ENCODE results near the gene UBASH3A. TPM values are rescaled to one million over a fixed set of nuclear protein-coding genes. Genes with fewer than 3 reads are reported as not detected.

The UBASH3A gene
- total RNA-seq, 1 donor from 2014 or later = not detected

GRCh38 chr21:42393443-42393950 lies 10.2 kb upstream of the UBASH3A start:
- Histone ChIP-seq H3F3A (ENCODE audit: low read depth) (peaks cover 8% of the 10 kb centered on the region), H4K20me1 (ENCODE audit: low read depth) (no peaks in the 10 kb centered on the region), H3K36me3 (no peaks in the 10 kb centered on the region), H3K27me3 (no peaks in the 10 kb centered on the region), H3K9me3 (ENCODE audit: low read depth) (no peaks in the 10 kb centered on the region), H3K4me3 (no peak overlapping the region), H3K27ac (no peak overlapping the region), H3K4me2 (no peak overlapping the region), H2AFZ (replicated peaks) (no peak overlapping the region), H3K4me1 (peaks cover 12% of the 10 kb centered on the region), H3K9ac (no peak overlapping the region), H3K79me2 (ENCODE audit: low read depth) (no peaks in the 10 kb centered on the region)
- no peak for DNase-seq (ENCODE audit: low spot score)
- Mint-ChIP-seq H3K36me3 (no peaks in the 10 kb centered on the region), H3K4me1 (peaks cover 29% of the 10 kb centered on the region), H3K4me3 (no peak overlapping the region), H3K9me3 (no peaks in the 10 kb centered on the region), H3K27me3 (ENCODE audit: insufficient read depth, low read depth) (peaks cover 16% of the 10 kb centered on the region), H3K27ac (no peak overlapping the region)
- no peak for TF ChIP-seq EZH2 (IDR thresholded peaks at IDR 0.05)
- no peak for TF ChIP-seq CTCF (IDR thresholded peaks at IDR 0.05)
- TF ChIP-seq EZH2phosphoT487 (IDR thresholded peaks at IDR 0.05) = no peak

GRCh38 chr21:42395302-42395701 lies 8.4 kb upstream of the UBASH3A start:
- Histone ChIP-seq H3K9me3 (ENCODE audit: low read depth) (no peaks in the 10 kb centered on the region), H4K20me1 (ENCODE audit: low read depth) (no peaks in the 10 kb centered on the region), H3K36me3 (no peaks in the 10 kb centered on the region), H3F3A (ENCODE audit: low read depth) (no peaks in the 10 kb centered on the region), H3K27me3 (no peaks in the 10 kb centered on the region), H3K9ac (no peak overlapping the region), H3K4me2 (no peak overlapping the region), H3K4me3 (no peak overlapping the region), H3K4me1 (peaks cover 5% of the 10 kb centered on the region), H3K79me2 (ENCODE audit: low read depth) (no peaks in the 10 kb centered on the region), H3K27ac (no peak overlapping the region), H2AFZ (replicated peaks) (no peak overlapping the region)
- H3K36me3 Mint-ChIP-seq = no peaks in the 10 kb centered on the region
- H3K9me3 Mint-ChIP-seq = no peaks in the 10 kb centered on the region
- H3K27ac Mint-ChIP-seq = no peak overlapping the region
- TF ChIP-seq CTCF (IDR thresholded peaks at IDR 0.05) (no peak), EZH2phosphoT487 (IDR thresholded peaks at IDR 0.05) (no peak), EZH2 (IDR thresholded peaks at IDR 0.05) (no peak)
- no peak overlapping the region for H3K4me3 Mint-ChIP-seq
- peaks cover 9% of the 10 kb centered on the region for H3K27me3 Mint-ChIP-seq (ENCODE audit: insufficient read depth, low read depth)
- DNase-seq (ENCODE audit: low spot score) = no peak
- peaks cover 22% of the 10 kb centered on the region for H3K4me1 Mint-ChIP-seq

GRCh38 chr21:42395905-42396651 lies 7.6 kb upstream of the UBASH3A start, which contains the start of gene TMPRSS3:
TMPRSS3 (minus strand) TSS chr21:42396052; CDS start chr21:42395417, 635 bp downstream.
- peaks cover 9% of the 10 kb centered on the region for H3K27me3 Mint-ChIP-seq (ENCODE audit: insufficient read depth, low read depth)
- Histone ChIP-seq H4K20me1 (ENCODE audit: low read depth) (no peaks in the 10 kb centered on the region), H3F3A (ENCODE audit: low read depth) (no peaks in the 10 kb centered on the region), H3K27me3 (no peaks in the 10 kb centered on the region), H3K27ac (no peak within 1 kb of the TSS), H3K4me1 (peaks cover 5% of the 10 kb centered on the region), H3K4me3 (no peak within 1 kb of the TSS), H3K79me2 (ENCODE audit: low read depth) (no peaks in the 10 kb centered on the region), H3K9ac (no peak within 1 kb of the TSS), H3K4me2 (no peak within 1 kb of the TSS), H2AFZ (replicated peaks) (no peak within 1 kb of the TSS), H3K36me3 (no peaks in the 10 kb centered on the region), H3K9me3 (ENCODE audit: low read depth) (no peaks in the 10 kb centered on the region)
- H3K4me3 Mint-ChIP-seq = no peak within 1 kb of the TSS
- DNase-seq (ENCODE audit: low spot score) = no peak
- no peak within 1 kb of the TSS for H3K27ac Mint-ChIP-seq
- TF ChIP-seq CTCF (IDR thresholded peaks at IDR 0.05) = no peak
- no peak for TF ChIP-seq EZH2phosphoT487 (IDR thresholded peaks at IDR 0.05)
- no peak for TF ChIP-seq EZH2 (IDR thresholded peaks at IDR 0.05)
- no peaks in the 10 kb centered on the region for H3K9me3 Mint-ChIP-seq
- peaks cover 22% of the 10 kb centered on the region for H3K4me1 Mint-ChIP-seq
- no peaks in the 10 kb centered on the region for H3K36me3 Mint-ChIP-seq
